ENCODE measurements around the gene KCNMA1.

KCNMA1 gene

GRCh38 chr10:77147871-77148270 is 489.7 kb downstream of the KCNMA1 start:
- no peak overlapping the region for H3K27ac ChIP-seq
- TF ChIP-seq ZFX (IDR thresholded peaks at IDR 0.05; ENCODE audit: borderline replicate concordance): no peak
- no peak for TF ChIP-seq CTCF (IDR thresholded peaks at IDR 0.05)

- TF ChIP-seq CTCF (IDR thresholded peaks at IDR 0.05) (no peak), ZFX (IDR thresholded peaks at IDR 0.05; ENCODE audit: borderline replicate concordance) (no peak)
- H3K27ac ChIP-seq: no peak overlapping the region
Measured at GRCh38 chr10:77146712-77147336, 490.8 kb downstream of the KCNMA1 start.

- TF ChIP-seq CTCF (IDR thresholded peaks at IDR 0.05): no peak
- TF ChIP-seq ZFX (IDR thresholded peaks at IDR 0.05; ENCODE audit: borderline replicate concordance): no peak
- no peak overlapping the region for H3K27ac ChIP-seq
Measured at GRCh38 chr10:77144656-77145055, 493.0 kb downstream of the KCNMA1 start.

GRCh38 chr10:77139252-77140160 is 498.1 kb downstream of the KCNMA1 start:
- H3K27ac ChIP-seq: no peak overlapping the region
- no peak for TF ChIP-seq ZFX (IDR thresholded peaks at IDR 0.05; ENCODE audit: borderline replicate concordance)
- no peak for TF ChIP-seq CTCF (IDR thresholded peaks at IDR 0.05)

GRCh38 chr10:77138541-77138940 is 499.1 kb downstream of the KCNMA1 start:
- no peak overlapping the region for H3K27ac ChIP-seq
- TF ChIP-seq CTCF (IDR thresholded peaks at IDR 0.05): no peak

- TF ChIP-seq CTCF (IDR thresholded peaks at IDR 0.05) (no peak), ZFX (IDR thresholded peaks at IDR 0.05; ENCODE audit: borderline replicate concordance) (no peak)
- no peak overlapping the region for H3K27ac ChIP-seq
Measured at GRCh38 chr10:77135555-77135954, 502.1 kb downstream of the KCNMA1 start.

GRCh38 chr10:77131214-77131613 is 506.4 kb downstream of the KCNMA1 start:
- no peak overlapping the region for H3K27ac ChIP-seq
- TF ChIP-seq CTCF (IDR thresholded peaks at IDR 0.05): no peak
- no peak for TF ChIP-seq ZFX (IDR thresholded peaks at IDR 0.05; ENCODE audit: borderline replicate concordance)

All from 22Rv1 (cell line).